Activated T-helper 1 cell treated with anti-CD3 and anti-CD28 coated beads, Interleukin-12 subunit alpha, Interleukin-12 subunit beta, Interleukin-2, Interleukin-4 antibody, amounts not matched to agents 30 ng/mL and 10 ng/mL and 1 ng/mL, durations not matched to agents 14 hours and 24 hours and 36 hours (primary cell): ENCODE measurements around the gene COL6A1. TPM values are rescaled to one million over a fixed set of nuclear protein-coding genes. Genes with fewer than 3 reads are reported as not detected.
"Not testable (repeated sequence)": the region's sequence is repeated elsewhere in the genome, so short reads cannot be mapped to it uniquely, and the experiment has no call there.

Experiments
- DNase-seq: peaks from one replicate; pipeline ENCODE4 v3.0.0; 2021; ENCODE audit warnings: low spot score
- H3K27ac Mint-ChIP-seq: one replicate; pipeline ENCODE4 v1.8.0; 2021; ENCODE audit warnings: mild to moderate bottlenecking, mixed read lengths
- H3K27me3 Mint-ChIP-seq: one replicate; pipeline ENCODE4 v1.8.0; 2022; ENCODE audit warnings: mild to moderate bottlenecking, moderate library complexity, mixed read lengths; ENCODE audit not compliant: insufficient read depth
- H3K36me3 Mint-ChIP-seq: one replicate; pipeline ENCODE4 v1.8.0; 2021; ENCODE audit warnings: low read depth, mixed read lengths
- H3K4me1 Mint-ChIP-seq: one replicate; pipeline ENCODE4 v1.8.0; 2021; ENCODE audit warnings: low read depth, mixed read lengths
- H3K4me3 Mint-ChIP-seq: one replicate; pipeline ENCODE4 v1.8.0; 2021; ENCODE audit warnings: mild to moderate bottlenecking, moderate library complexity, mixed read lengths
- H3K9me3 Mint-ChIP-seq: one replicate; pipeline ENCODE4 v1.8.0; 2021; ENCODE audit warnings: mixed read lengths
- intact Hi-C: fragments of 100-400 bp; cut with micrococcal nuclease; formaldehyde crosslinking; loops from one replicate; pipeline ENCODE4 v1.15.1; 2024
- total RNA-seq: library from RNA; stranded (reverse); gene quantifications from 2 replicates; pipeline ENCODE4 v1.2.3, GENCODE V29; 2022

COL6A1 gene
- total RNA-seq, 1 donor from 2014 or later, result 0.62 TPM

GRCh38 chr21:46035809-46036695 lies 54.5 kb downstream of the COL6A1 start:
- H3K27me3 Mint-ChIP-seq, result no peaks in the 10 kb centered on the region
- H3K4me3 Mint-ChIP-seq, result no peak overlapping the region
- intact Hi-C loops, result no loop called here
- H3K4me1 Mint-ChIP-seq, result no peaks in the 10 kb centered on the region
- H3K9me3 Mint-ChIP-seq, result no peaks in the 10 kb centered on the region
- no peak overlapping the region for H3K27ac Mint-ChIP-seq
- no peaks in the 10 kb centered on the region for H3K36me3 Mint-ChIP-seq
- DNase-seq, result no peak

DNA sequence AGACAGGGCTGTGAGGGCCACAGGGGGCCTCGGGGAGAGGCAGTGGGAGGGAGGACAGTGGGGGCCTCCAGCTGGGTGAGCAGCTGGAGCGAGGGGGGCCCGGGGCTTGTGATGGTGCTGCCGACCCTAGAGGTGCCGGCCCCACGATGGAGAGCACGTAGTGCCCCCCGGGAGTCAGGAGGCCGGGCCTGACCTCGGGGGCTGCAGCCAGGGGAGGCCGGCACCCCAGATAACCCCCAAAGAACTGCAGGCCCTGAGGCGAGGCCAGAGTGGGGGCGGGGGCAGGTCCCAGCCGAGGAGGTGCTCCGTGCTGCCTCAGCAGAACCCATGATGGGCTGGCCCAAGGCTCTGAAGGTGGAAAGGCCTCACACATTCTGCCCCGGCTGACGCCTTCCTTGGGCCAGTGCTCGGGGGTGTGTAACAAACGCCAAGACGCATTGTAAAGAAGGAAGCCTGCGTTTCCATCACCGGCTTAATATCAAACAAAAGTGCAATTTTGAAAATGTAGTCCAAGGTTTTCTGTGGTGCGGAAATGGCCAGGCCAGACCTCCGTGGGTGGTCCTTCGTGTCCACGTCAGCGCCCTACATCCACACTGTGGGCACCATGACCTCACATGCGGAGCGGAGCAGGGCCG lies 55.2 kb downstream of the COL6A1 start:
- H3K27ac Mint-ChIP-seq, result no peak overlapping the region
- intact Hi-C loops, result no loop called here
- no peak for DNase-seq
- no peaks in the 10 kb centered on the region for H3K4me1 Mint-ChIP-seq
- no peaks in the 10 kb centered on the region for H3K36me3 Mint-ChIP-seq
- no peaks in the 10 kb centered on the region for H3K9me3 Mint-ChIP-seq
- H3K27me3 Mint-ChIP-seq, result no peaks in the 10 kb centered on the region
- H3K4me3 Mint-ChIP-seq, result no peak overlapping the region

- Mint-ChIP-seq H3K27ac (no peak overlapping the region), H3K4me3 (no peak overlapping the region), H3K27me3 (no peaks in the 10 kb centered on the region), H3K9me3 (no peaks in the 10 kb centered on the region), H3K36me3 (no peaks in the 10 kb centered on the region), H3K4me1 (no peaks in the 10 kb centered on the region)
- no peak for DNase-seq
- intact Hi-C loops, result no loop called here
Measured at GRCh38 chr21:46037331-46038325, 56.1 kb downstream of the COL6A1 start.

DNA sequence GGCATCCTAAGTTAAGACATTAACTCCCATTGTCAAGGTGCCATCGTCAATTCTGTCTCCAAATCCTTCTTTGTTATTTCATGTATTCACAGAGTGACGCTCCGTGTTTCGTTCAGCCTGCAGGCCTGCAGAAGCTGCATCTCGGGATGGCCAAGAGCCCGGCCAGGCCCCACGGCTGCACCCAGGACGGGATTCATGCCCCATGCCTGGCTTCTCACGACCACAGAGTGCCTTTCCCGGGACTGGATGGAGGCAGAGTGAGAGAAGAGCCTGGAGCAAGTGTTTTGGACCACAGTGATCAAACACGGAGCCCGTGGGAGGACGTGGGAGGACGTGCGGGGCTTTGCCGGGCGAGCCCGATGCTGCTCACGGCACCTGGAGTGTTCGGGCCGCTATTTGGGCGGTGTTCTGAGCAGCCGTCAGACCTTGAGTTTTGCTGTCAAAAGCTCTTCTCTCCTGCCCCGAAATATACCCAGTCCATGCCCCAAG lies 56.8 kb downstream of the COL6A1 start:
- DNase-seq, result no peak
- H3K36me3 Mint-ChIP-seq, result no peaks in the 10 kb centered on the region
- intact Hi-C loops, result no loop called here
- H3K9me3 Mint-ChIP-seq, result no peaks in the 10 kb centered on the region
- no peaks in the 10 kb centered on the region for H3K4me1 Mint-ChIP-seq
- H3K4me3 Mint-ChIP-seq, result no peak overlapping the region
- H3K27ac Mint-ChIP-seq, result no peak overlapping the region
- no peaks in the 10 kb centered on the region for H3K27me3 Mint-ChIP-seq

GRCh38 chr21:46038871-46039397 lies 57.4 kb downstream of the COL6A1 start:
- H3K4me3 Mint-ChIP-seq, result no peak overlapping the region
- H3K27me3 Mint-ChIP-seq, result no peaks in the 10 kb centered on the region
- intact Hi-C loops, result no loop called here
- no peaks in the 10 kb centered on the region for H3K36me3 Mint-ChIP-seq
- no peak overlapping the region for H3K27ac Mint-ChIP-seq
- no peaks in the 10 kb centered on the region for H3K9me3 Mint-ChIP-seq
- no peaks in the 10 kb centered on the region for H3K4me1 Mint-ChIP-seq
- no peak for DNase-seq

GRCh38 chr21:46039891-46040660 lies 58.5 kb downstream of the COL6A1 start:
- no peaks in the 10 kb centered on the region for H3K4me1 Mint-ChIP-seq
- H3K27ac Mint-ChIP-seq, result no peak overlapping the region
- no peak overlapping the region for H3K4me3 Mint-ChIP-seq
- intact Hi-C loops, result no loop called here
- H3K36me3 Mint-ChIP-seq, result no peaks in the 10 kb centered on the region
- no peaks in the 10 kb centered on the region for H3K9me3 Mint-ChIP-seq
- no peak for DNase-seq
- peaks cover 2% of the 10 kb centered on the region for H3K27me3 Mint-ChIP-seq

DNA sequence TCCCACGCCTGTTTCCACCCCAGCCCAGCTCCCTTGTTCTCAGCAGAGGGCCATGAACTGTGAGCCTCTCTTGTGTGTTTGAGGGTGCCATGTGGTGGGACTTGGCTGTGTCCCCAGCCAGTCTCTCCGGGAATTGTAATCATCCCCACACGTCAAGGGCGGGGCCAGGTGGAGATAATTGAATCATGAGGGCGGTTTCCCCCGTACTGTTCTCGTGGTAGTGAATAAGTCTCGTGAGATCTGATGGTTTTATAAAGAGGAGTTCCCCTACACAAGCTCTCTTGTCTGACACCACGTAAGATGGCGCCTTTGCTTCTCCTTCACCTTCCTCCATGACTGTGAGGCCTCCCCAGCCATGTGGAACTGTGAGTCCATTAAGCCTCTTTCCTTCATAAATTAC lies 59.1 kb downstream of the COL6A1 start:
- intact Hi-C loops, result no loop called here
- H3K9me3 Mint-ChIP-seq, result no peaks in the 10 kb centered on the region
- no peak overlapping the region for H3K4me3 Mint-ChIP-seq

GRCh38 chr21:46041183-46041582 lies 59.6 kb downstream of the COL6A1 start:
- Mint-ChIP-seq H3K36me3 (no peaks in the 10 kb centered on the region), H3K27ac (no peak overlapping the region), H3K9me3 (no peaks in the 10 kb centered on the region), H3K4me1 (no peaks in the 10 kb centered on the region), H3K4me3 (no peak overlapping the region), H3K27me3 (peaks cover 5% of the 10 kb centered on the region)
- intact Hi-C loops, result no loop called here
- no peak for DNase-seq

More for the DNA sequence above, 59.1 kb downstream of the COL6A1 start:
- H3K27ac Mint-ChIP-seq, result no peak overlapping the region
- no peak for DNase-seq
- no peaks in the 10 kb centered on the region for H3K4me1 Mint-ChIP-seq
- no peaks in the 10 kb centered on the region for H3K36me3 Mint-ChIP-seq
- H3K27me3 Mint-ChIP-seq, result peaks cover 5% of the 10 kb centered on the region

DNA sequence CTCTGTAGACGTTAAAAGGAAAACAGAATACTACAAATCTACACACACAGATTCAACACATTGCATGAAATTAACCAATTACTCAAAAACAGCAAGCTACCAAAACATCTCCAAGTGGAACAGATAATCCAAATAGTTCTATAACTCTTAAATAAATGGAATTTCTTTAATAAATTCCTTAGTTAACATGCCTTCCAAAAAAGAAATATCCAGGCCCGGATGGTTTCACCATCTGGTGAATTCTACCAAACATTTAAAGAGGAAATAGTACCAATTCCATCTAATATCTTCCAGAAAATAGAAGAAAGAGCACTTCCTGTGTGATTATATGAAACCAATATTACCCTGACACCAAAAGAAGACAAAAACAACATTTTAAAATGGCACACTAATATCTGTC lies 63.6 kb downstream of the COL6A1 start:
- no peak overlapping the region for H3K4me3 Mint-ChIP-seq
- peaks cover 5% of the 10 kb centered on the region for H3K27me3 Mint-ChIP-seq
- H3K9me3 Mint-ChIP-seq, result no peaks in the 10 kb centered on the region
- H3K4me1 Mint-ChIP-seq, result no peaks in the 10 kb centered on the region
- no peak overlapping the region for H3K27ac Mint-ChIP-seq
- no peaks in the 10 kb centered on the region for H3K36me3 Mint-ChIP-seq
- intact Hi-C loops, result no loop called here
- no peak for DNase-seq

GRCh38 chr21:46046471-46046870 lies 64.9 kb downstream of the COL6A1 start:
- Mint-ChIP-seq H3K27me3 (peaks cover 5% of the 10 kb centered on the region), H3K4me3 (no peak overlapping the region), H3K9me3 (no peaks in the 10 kb centered on the region), H3K27ac (no peak overlapping the region), H3K36me3 (no peaks in the 10 kb centered on the region), H3K4me1 (no peaks in the 10 kb centered on the region)
- no peak for DNase-seq
- intact Hi-C loops, result no loop called here

- H3K4me3 Mint-ChIP-seq, DNase-seq, H3K4me1 Mint-ChIP-seq, H3K27ac Mint-ChIP-seq, H3K9me3 Mint-ChIP-seq, intact Hi-C loops, H3K36me3 Mint-ChIP-seq, H3K27me3 Mint-ChIP-seq: not testable (repeated sequence)
Measured at GRCh38 chr21:46046906-46047305, 65.3 kb downstream of the COL6A1 start.
